Measurements from ENCODE around the gene LRRC45. TPM values are rescaled to one million over a fixed set of nuclear protein-coding genes. Genes with fewer than 3 reads are reported as not detected.

LRRC45 gene
- total and polyA plus RNA-seq, 2 experiments from 2014 or later = 16.1 to 40.7 TPM

- Histone ChIP-seq H3K79me2 (replicated peaks; ENCODE audit: insufficient read depth) (no peaks in the 10 kb centered on the region), H3K4me3 (no peak overlapping the region), H3K4me1 (ENCODE audit: insufficient read depth) (no peaks in the 10 kb centered on the region), H3K27me3 (ENCODE audit: insufficient read depth) (no peaks in the 10 kb centered on the region), H3K4me2 (no peak overlapping the region), H3K27ac (ENCODE audit: low read depth) (no peak overlapping the region; the same call in 1 of the 2 replicates), H3K36me3 (ENCODE audit: insufficient read depth) (peaks cover 4% of the 10 kb centered on the region; the same call in 1 of the 2 replicates), H2AFZ (no peak overlapping the region), H4K20me1 (replicated peaks; ENCODE audit: insufficient read depth) (no peaks in the 10 kb centered on the region), H3F3A (replicated peaks; ENCODE audit: low read depth) (peaks cover 3% of the 10 kb centered on the region; the same call in 1 of the 2 replicates), H3K9me2 (ENCODE audit: insufficient read depth) (no peaks in the 10 kb centered on the region)
- Mint-ChIP-seq H3K27me3 (ENCODE audit: insufficient read depth, low read depth, poor library complexity) (peaks cover 10% of the 10 kb centered on the region), H3K4me3 (no peak overlapping the region), H3K36me3 (ENCODE audit: low read depth) (peaks cover 22% of the 10 kb centered on the region), H3K9me3 (no peaks in the 10 kb centered on the region), H3K4me1 (no peaks in the 10 kb centered on the region), H3K27ac (no peak overlapping the region)
- no peak for TF ChIP-seq EZH2phosphoT487 (IDR thresholded peaks at IDR 0.05; ENCODE audit: unreplicated experiment)
- no peak for TF ChIP-seq CTCF (conservative IDR thresholded peaks at IDR 0.05; ENCODE audit: low read depth in 2 of 2)
- no peak for TF ChIP-seq REST (IDR thresholded peaks at IDR 0.05; ENCODE audit: unreplicated experiment)
- TF ChIP-seq POLR2AphosphoS5 (IDR thresholded peaks at IDR 0.05; ENCODE audit: low read depth) = no peak
- no peak for TF ChIP-seq ETS1 (IDR thresholded peaks at IDR 0.05)
- no peak for TF ChIP-seq NANOG (IDR thresholded peaks at IDR 0.05; ENCODE audit: borderline replicate concordance)
- TF ChIP-seq JUNB (IDR thresholded peaks at IDR 0.05; ENCODE audit: unreplicated experiment) = no peak
- TF ChIP-seq ZNF462 (CRISPR knock-in tag; IDR thresholded peaks at IDR 0.05) = no peak
- ATAC-seq (no peak), DNase-seq (ENCODE audit: low spot score) (no peak)
Observed at GRCh38 chr17:82058855-82059249, 35.7 kb downstream of the LRRC45 start.
